ENCODE measurements around the gene SLC6A8.

SLC6A8 gene

DNA sequence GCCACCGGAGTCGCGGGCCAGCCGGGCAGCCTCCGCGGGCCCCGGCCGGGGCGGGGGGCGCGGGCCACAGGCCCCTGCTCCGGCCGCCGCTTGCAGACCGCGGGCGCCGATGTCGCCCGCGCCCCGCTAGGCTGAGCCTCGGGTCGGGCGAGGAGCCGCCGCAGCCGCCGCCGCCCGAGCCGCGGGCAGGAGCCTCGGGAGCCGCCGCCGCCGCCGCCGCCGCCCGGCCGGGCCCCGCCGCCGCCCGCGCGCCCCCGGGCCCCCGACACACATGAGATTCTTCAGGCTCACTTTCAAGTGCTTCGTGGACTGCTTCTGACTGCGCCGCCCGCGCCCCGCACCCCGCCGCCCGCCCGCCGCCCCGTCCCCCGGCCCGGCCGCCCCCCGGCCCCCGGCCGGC is 345 bp downstream of the SLC6A8 start:
- Histone ChIP-seq H3K4me1 (ENCODE audit: insufficient read depth, low read length) (peaks cover 6% of the 10 kb centered on the region), H3K79me2 (ENCODE audit: insufficient read depth, low read length) (no peaks in the 10 kb centered on the region), H4K20me1 (ENCODE audit: insufficient read depth, low read length) (no peaks in the 10 kb centered on the region), H3K27ac (ENCODE audit: low read length) (no peak overlapping the region), H3K27me3 (ENCODE audit: insufficient read depth, low read length, poor library complexity) (no peaks in the 10 kb centered on the region), H3K9ac (ENCODE audit: low read depth, low read length) (no peak overlapping the region), H3K4me3 (ENCODE audit: low read depth in 1 of 2, low read length in 2 of 2) (no peak overlapping the region), H3K9me3 (ENCODE audit: insufficient read depth, low read length, severe bottlenecking) (no peaks in the 10 kb centered on the region), H3K4me2 (ENCODE audit: insufficient read depth, low read length) (no peak overlapping the region), H3K36me3 (ENCODE audit: insufficient read depth, low read length) (no peaks in the 10 kb centered on the region), H2AFZ (ENCODE audit: low read depth, low read length) (no peak overlapping the region)
- DNase-seq (no peak), ATAC-seq (ENCODE audit: insufficient read depth, low read depth) (peak; percentile 9; the same call in 1 of the 3 replicates)
- TF ChIP-seq CTCF (IDR thresholded peaks at IDR 0.05; ENCODE audit: borderline replicate concordance, extremely low read depth, low read length, poor library complexity, severe bottlenecking) (no peak), EZH2 (IDR thresholded peaks at IDR 0.05; ENCODE audit: borderline replicate concordance, low read depth, low read length, severe bottlenecking) (no peak)

- DNase-seq (no peak), ATAC-seq (ENCODE audit: insufficient read depth, low read depth) (no peak)
- Histone ChIP-seq H4K20me1 (ENCODE audit: insufficient read depth, low read length) (no peaks in the 10 kb centered on the region), H3K4me2 (ENCODE audit: insufficient read depth, low read length) (no peak overlapping the region), H3K9ac (ENCODE audit: low read depth, low read length) (no peak overlapping the region), H3K27ac (ENCODE audit: low read length) (no peak overlapping the region), H3K36me3 (ENCODE audit: insufficient read depth, low read length) (no peaks in the 10 kb centered on the region), H3K4me1 (ENCODE audit: insufficient read depth, low read length) (peaks cover 6% of the 10 kb centered on the region), H3K79me2 (ENCODE audit: insufficient read depth, low read length) (no peaks in the 10 kb centered on the region), H3K9me3 (ENCODE audit: insufficient read depth, low read length, severe bottlenecking) (no peaks in the 10 kb centered on the region), H3K4me3 (ENCODE audit: low read depth in 1 of 2, low read length in 2 of 2) (no peak overlapping the region), H2AFZ (ENCODE audit: low read depth, low read length) (no peak overlapping the region), H3K27me3 (ENCODE audit: insufficient read depth, low read length, poor library complexity) (no peaks in the 10 kb centered on the region)
- TF ChIP-seq CTCF (IDR thresholded peaks at IDR 0.05; ENCODE audit: borderline replicate concordance, extremely low read depth, low read length, poor library complexity, severe bottlenecking), result no peak
- TF ChIP-seq EZH2 (IDR thresholded peaks at IDR 0.05; ENCODE audit: borderline replicate concordance, low read depth, low read length, severe bottlenecking), result no peak
Observed at GRCh38 chrX:153688506-153688905, 780 bp downstream of the SLC6A8 start.

DNA sequence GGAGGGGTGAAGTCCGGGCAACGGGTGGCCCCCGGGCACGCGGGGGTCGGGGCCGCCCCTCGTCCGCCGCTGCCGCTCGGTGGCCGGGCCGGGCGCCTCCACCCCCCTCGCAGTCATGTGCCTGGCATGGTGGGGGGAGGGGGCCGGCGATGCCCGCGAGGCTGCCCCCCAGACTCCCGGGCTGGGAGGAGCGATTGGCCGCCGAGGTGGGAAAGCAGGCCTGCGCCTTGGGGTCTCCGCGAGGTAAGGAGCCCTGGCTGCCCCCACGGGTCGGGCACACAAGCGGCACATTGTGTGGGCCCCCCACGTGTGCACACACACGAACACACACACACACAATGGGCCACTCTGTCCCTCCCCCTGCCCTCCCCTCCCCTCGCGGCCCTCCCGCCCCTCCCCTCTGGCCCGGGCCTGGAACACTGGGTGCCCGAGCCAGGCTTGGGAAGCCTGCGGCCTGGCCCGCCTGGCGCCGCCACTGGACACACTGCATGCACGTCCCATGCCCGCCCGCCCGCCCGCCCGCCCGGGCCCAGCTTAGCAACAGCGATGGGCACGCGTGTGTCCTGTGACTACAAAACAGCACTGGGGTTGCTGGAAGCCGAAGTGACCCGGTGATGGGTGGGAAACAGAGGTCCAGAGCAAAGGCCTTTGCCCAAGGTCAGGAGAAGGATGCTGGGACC is 1.3 kb downstream of the SLC6A8 start:
- Histone ChIP-seq H3K27me3 (ENCODE audit: insufficient read depth, low read length, poor library complexity) (no peaks in the 10 kb centered on the region), H3K4me2 (ENCODE audit: insufficient read depth, low read length) (no peak overlapping the region), H4K20me1 (ENCODE audit: insufficient read depth, low read length) (no peaks in the 10 kb centered on the region), H3K9me3 (ENCODE audit: insufficient read depth, low read length, severe bottlenecking) (no peaks in the 10 kb centered on the region), H3K36me3 (ENCODE audit: insufficient read depth, low read length) (no peaks in the 10 kb centered on the region), H3K4me3 (ENCODE audit: low read depth in 1 of 2, low read length in 2 of 2) (no peak overlapping the region), H3K4me1 (ENCODE audit: insufficient read depth, low read length) (peaks cover 6% of the 10 kb centered on the region), H3K9ac (ENCODE audit: low read depth, low read length) (no peak overlapping the region), H3K27ac (ENCODE audit: low read length) (no peak overlapping the region), H3K79me2 (ENCODE audit: insufficient read depth, low read length) (no peaks in the 10 kb centered on the region), H2AFZ (ENCODE audit: low read depth, low read length) (no peak overlapping the region)
- DNase-seq (no peak), ATAC-seq (ENCODE audit: insufficient read depth, low read depth) (no peak)
- no peak for TF ChIP-seq EZH2 (IDR thresholded peaks at IDR 0.05; ENCODE audit: borderline replicate concordance, low read depth, low read length, severe bottlenecking)
- no peak for TF ChIP-seq CTCF (IDR thresholded peaks at IDR 0.05; ENCODE audit: borderline replicate concordance, extremely low read depth, low read length, poor library complexity, severe bottlenecking)

Data from DND-41 (cell line).